Large intestine (tissue), 3 donors: ENCODE measurements around the gene CAMK1. TPM values are rescaled to one million over a fixed set of nuclear protein-coding genes. Genes with fewer than 3 reads are reported as not detected.
A peak's percentile ranks its signal among the peaks of the same experiment; 100 is the strongest.

Experiments used
- DNase-seq, 2 donors: peaks; one replicate each; pipeline versions ENCODE4 v3.0.0 to v3.0.0-alpha.2; 2013
- H3K27ac ChIP-seq: one replicate; pipeline ENCODE4 v1.5.1; 2013; ENCODE audit warnings: low read length
- H3K27me3 ChIP-seq: 2 replicates; pipeline ENCODE4 v1.6.1; 2013; ENCODE audit warnings: low read length; ENCODE audit not compliant: control insufficient read depth, insufficient read depth
- H3K36me3 ChIP-seq: 2 replicates; pipeline ENCODE4 v1.6.1; 2013; ENCODE audit warnings: low read length; ENCODE audit not compliant: control insufficient read depth, insufficient read depth
- H3K4me1 ChIP-seq: one replicate; pipeline ENCODE4 v1.6.1; 2013; ENCODE audit warnings: low read length; ENCODE audit not compliant: control insufficient read depth, insufficient read depth
- H3K4me3 ChIP-seq: one replicate; pipeline ENCODE4 v1.5.1; 2013; ENCODE audit warnings: low read length
- H3K9me3 ChIP-seq: one replicate; pipeline ENCODE4 v1.6.1; 2013; ENCODE audit warnings: mild to moderate bottlenecking, low read depth, low read length, moderate library complexity; ENCODE audit not compliant: control insufficient read depth
- whole genome bisulfite sequencing: methylation state at CpG from one replicate; pipeline ENCODE4 v1.1.5; 2013; ENCODE audit warnings: low lambda C conversion rate; ENCODE audit not compliant: insufficient coverage; 5-methylcytosine and 5-hydroxymethylcytosine counted together
- polyA plus RNA-seq: library from polyadenylated mRNA; unstranded; fragments of 120-200 nt; gene quantifications from one replicate; pipeline ENCODE4 v1.2.1, GENCODE V29; 2013

The CAMK1 gene
- polyA plus RNA-seq, 1 donor = 36.9 TPM

DNA sequence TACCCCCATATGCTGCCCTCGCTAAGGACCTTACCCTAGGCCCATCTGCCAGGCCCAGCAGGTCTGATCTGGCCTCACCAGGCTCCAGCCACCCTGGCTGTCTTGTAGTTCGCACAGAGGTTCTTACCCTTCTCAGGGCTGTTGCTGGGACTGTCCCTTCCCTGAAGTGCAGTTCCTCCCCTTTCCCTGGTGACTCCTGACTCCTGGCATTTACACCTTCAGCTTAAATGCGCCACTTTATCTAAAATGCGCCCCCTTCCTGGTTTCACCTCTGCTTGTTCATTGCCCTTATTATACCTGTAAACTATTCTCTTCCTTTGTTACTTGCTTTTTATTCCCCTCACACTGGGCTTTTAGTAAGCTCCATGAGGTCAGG lies 39.5 kb upstream of the CAMK1 start:
- Histone ChIP-seq H3K4me1 (peaks cover 28% of the 10 kb centered on the region), H3K9me3 (no peaks in the 10 kb centered on the region), H3K4me3 (peak overlapping the region; percentile 59), H3K27me3 (no peaks in the 10 kb centered on the region), H3K36me3 (peaks cover 41% of the 10 kb centered on the region), H3K27ac (peak overlapping the region; percentile 92)
- whole genome bisulfite sequencing = 42% methylated on average over 2 of the region's 4 CpGs
- peak in 1 of 2 donors; percentile 7 for DNase-seq

DNA sequence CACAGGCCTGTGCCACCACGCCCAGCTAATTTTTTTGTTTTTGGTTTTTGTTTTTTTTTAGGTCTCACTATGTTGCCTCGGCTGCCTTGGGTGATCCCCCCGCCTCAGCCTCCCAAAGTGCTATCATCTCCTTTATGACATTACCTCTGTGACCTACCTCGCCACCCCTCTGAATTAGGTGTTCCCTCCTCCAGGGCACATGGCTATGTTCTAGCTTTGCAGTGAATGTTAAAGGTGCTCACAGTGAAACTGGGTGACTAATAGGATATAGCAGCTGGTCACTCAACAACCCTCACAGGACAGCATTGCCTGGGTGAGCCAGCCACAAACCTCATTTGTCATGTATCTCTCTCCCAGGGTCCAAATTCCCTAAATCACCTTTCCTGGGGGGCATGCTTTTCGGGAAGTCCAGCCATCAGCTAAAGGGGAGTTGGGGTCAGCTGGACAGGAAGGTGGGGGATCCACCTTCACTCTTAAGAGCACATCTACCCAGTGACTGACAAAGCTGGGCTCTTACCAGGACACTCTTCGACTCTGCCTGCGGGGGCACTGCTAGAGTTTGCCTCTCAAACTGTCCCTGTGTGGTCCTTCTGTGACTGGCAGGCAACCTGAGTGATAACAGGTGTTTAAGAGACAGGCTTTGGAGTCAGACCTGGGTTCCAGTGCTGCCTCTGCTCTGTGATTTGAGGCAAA lies 38.7 kb upstream of the CAMK1 start:
- Histone ChIP-seq H3K27ac (peak overlapping the region; percentile 92), H3K4me3 (no peak overlapping the region), H3K27me3 (no peaks in the 10 kb centered on the region), H3K9me3 (no peaks in the 10 kb centered on the region), H3K4me1 (peaks cover 28% of the 10 kb centered on the region), H3K36me3 (peaks cover 48% of the 10 kb centered on the region)
- peak in 1 of 2 donors; percentile 18 for DNase-seq
- WGBS = 100% methylated on average over 1 of the region's 7 CpGs

DNA sequence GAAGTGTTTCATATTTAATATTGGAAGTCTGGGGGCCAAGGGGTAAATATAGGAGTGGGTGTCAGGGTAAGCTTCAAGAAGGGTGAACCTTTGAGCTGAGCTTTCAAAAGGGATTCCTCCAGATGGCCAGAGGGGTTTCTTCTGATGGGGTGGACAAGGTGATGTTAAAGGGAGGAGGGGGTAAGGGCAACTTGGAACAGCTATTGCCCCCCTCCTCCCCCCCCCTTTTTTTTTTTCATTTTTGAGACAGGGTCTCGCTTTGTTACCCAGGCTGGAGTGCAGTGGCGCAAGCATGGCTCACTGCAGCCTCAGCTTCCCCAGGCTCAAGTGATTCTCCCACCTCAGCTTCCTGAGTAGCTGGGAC lies 38.2 kb upstream of the CAMK1 start:
- no peak overlapping the region for H3K4me3 ChIP-seq
- WGBS = no CpG with 5 or more reads among the region's 2 CpGs

DNA sequence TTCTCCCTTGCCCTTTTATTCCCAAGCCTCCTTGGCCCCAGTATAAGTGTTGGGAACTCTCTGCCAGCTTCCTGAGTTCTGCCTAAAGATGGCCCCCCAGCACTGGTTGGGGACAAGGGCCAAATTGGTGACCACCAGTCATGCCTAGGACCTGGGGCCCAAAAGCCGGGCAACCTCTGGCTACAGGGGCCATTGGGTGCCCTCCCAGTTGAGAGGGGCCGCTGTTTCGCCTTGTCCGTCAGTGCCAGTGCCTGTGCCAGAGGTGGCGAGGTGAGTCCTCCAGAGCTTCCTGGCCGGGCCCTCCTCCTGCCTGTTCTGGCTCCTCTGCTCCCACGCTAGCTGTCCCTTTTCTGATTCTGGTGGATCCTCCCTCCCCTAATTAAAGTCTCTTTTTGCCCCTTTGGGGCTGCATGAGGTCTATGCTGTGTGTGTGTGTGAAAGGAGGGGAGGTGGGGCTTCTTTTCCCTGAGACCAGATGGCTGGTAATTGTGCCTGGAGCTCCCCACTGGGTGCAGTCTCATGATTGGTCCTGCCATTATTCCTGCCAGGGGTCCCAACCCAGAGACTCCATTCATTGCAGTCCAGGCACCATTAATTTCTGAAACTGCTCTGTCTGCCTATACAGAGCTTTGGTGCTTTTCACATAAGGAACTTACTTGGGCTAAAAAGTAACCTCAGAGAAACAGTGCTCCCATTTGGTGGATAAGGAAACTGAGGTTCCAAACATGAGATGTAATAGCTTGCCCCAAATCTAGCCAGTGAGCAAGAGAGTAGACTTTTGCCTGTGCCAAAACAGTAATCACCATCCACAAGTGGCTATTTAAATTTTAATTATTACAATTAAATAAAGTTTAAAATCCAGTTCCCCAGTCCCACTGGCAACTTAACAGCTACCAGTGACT lies 37.2 kb upstream of the CAMK1 start:
- no peaks in the 10 kb centered on the region for H3K27me3 ChIP-seq
- H3K4me1 ChIP-seq = peaks cover 28% of the 10 kb centered on the region
- H3K9me3 ChIP-seq = no peaks in the 10 kb centered on the region
- no peak for DNase-seq
- no peak overlapping the region for H3K4me3 ChIP-seq
- peaks cover 50% of the 10 kb centered on the region for H3K36me3 ChIP-seq
- H3K27ac ChIP-seq = no peak overlapping the region
- WGBS = no CpG with 5 or more reads among the region's 7 CpGs

More for the DNA sequence above, 38.2 kb upstream of the CAMK1 start:
- Histone ChIP-seq H3K27me3 (no peaks in the 10 kb centered on the region), H3K27ac (no peak overlapping the region), H3K4me1 (peaks cover 28% of the 10 kb centered on the region), H3K36me3 (peaks cover 50% of the 10 kb centered on the region), H3K9me3 (no peaks in the 10 kb centered on the region)
- no peak for DNase-seq

DNA sequence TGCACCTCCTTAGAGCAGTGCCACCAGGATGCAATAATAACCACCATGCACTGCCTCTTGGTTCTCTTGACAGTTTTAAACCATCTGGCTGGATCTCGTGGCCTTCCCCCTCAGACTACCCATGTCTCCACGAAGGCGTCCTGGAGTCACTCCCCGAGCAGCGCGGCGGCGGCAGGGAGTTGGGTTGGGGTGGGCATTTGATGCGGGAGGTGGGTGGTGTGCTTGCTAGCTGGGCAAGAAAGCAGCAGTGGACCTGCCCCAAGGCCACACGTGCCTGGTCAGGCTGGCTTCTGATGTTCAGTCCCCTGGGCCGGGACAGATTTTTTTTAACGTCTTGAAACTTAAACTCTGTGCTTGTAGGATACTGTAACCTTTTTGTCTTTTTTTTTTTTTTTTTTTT lies 36.4 kb upstream of the CAMK1 start:
- Histone ChIP-seq H3K36me3 (peaks cover 57% of the 10 kb centered on the region), H3K9me3 (no peaks in the 10 kb centered on the region), H3K27ac (no peak overlapping the region), H3K27me3 (no peaks in the 10 kb centered on the region), H3K4me3 (no peak overlapping the region), H3K4me1 (peaks cover 28% of the 10 kb centered on the region)
- no peak for DNase-seq
- no CpG with 5 or more reads among the region's 12 CpGs for WGBS

DNA sequence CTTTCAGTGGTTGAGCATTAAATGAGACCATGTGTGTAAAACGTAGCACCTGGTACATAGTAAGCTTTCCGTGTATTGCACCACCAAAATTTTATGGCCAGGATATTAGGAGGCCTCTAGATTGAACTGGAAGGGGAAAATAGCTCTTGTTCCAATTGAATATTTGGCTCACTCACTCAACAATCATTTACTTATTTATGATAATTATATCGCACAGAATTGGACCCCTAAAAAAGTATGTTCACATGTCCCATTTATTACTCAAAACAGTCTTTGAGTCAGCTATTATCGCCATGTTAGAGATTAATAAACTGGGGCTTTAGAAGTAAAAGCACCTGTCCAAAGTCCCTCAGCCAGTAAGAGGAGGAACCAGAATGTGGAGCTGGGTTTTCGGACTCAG lies 35.2 kb upstream of the CAMK1 start:
- Histone ChIP-seq H3K9me3 (no peaks in the 10 kb centered on the region), H3K27ac (peak overlapping the region; percentile 8), H3K4me1 (peaks cover 25% of the 10 kb centered on the region), H3K36me3 (peaks cover 67% of the 10 kb centered on the region), H3K4me3 (no peak overlapping the region), H3K27me3 (no peaks in the 10 kb centered on the region)
- WGBS = 33% methylated on average over 1 of the region's 5 CpGs
- DNase-seq = peak; percentile 59 to 83

DNA sequence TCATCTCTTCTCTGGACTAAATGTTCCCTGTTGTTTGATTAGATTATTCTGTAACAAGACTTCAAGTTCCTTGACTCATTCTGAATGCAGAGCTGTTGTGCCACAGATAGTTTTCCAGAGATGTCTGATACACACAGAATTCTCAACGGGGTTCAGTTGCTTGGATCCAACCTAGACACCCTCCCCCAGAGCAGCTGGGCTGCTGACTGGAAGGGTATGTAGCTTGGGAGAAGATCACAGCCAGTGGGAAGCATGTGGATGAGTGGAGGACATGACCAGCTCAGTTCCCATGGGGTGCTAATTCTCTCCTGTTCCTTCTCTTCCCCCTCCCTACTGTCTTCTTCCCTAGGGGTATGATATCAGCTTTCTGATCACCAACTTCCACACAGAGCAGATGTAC lies 33.7 kb upstream of the CAMK1 start:
- no peaks in the 10 kb centered on the region for H3K27me3 ChIP-seq
- H3K36me3 ChIP-seq = peaks cover 81% of the 10 kb centered on the region
- DNase-seq = no peak
- H3K4me3 ChIP-seq = no peak overlapping the region
- no peak overlapping the region for H3K27ac ChIP-seq
- H3K4me1 ChIP-seq = peaks cover 14% of the 10 kb centered on the region
- WGBS = no CpG with 5 or more reads among the region's 1 CpG
- H3K9me3 ChIP-seq = no peaks in the 10 kb centered on the region

DNA sequence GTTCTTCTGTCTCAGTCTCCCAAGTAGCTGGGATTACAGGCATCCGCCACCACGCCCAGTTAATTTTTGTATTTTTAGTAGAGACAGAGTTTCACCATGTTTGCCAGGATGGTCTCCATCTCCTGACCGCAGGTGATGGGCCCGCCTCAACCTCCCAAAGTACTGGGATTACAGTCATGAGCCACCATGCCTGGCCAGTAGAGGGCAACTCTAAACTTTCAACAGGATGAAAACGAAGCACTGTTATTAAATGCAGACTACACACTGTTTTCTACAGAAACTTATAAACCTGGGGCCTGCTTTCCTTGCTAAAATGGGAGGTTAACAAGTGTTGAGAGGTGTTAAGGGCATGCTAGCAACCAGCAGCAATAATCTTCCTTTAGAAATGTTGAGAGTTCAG lies 30.8 kb upstream of the CAMK1 start:
- Histone ChIP-seq H3K36me3 (peaks cover 73% of the 10 kb centered on the region), H3K4me3 (no peak overlapping the region), H3K4me1 (peaks cover 8% of the 10 kb centered on the region), H3K27me3 (no peaks in the 10 kb centered on the region), H3K9me3 (no peaks in the 10 kb centered on the region), H3K27ac (no peak overlapping the region)
- DNase-seq = no peak
- WGBS = no CpG with 5 or more reads among the region's 5 CpGs

DNA sequence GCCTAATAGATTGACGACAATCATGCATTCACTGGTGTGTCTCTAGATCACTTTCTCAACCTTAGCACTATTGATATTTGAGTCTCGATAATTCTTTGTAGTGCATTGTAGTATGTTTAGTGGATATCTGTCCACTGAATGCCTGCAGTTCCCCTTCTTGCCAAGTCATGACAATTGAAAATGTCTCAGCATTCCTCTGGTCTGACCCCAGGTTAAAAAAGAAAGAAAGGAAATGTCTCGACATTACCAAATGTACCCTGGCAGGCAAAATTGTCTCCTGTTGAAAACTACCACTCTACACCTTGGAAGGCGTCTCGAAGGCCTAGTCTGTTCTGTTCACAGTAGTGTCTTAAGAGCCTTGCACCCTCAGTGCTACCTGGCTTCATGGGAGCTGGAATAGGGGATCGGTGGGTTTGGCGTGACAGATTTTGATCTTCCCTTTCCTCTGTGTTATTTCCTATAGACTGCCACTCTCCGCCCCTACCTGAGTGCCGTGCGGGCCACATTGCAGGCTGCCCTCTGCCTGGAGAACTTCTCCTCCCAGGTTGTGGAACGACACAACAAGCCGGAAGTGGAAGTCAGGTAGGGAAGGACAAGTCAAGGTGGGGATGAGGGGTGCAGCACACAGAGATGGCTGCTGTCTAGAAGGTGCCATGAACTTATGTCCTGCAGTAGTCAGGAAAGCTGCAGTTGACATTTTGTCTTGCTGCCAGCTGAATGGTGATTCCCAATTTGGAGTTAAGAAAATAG lies 27.6 kb upstream of the CAMK1 start:
- Histone ChIP-seq H3K27ac (no peak overlapping the region), H3K4me1 (peaks cover 3% of the 10 kb centered on the region), H3K9me3 (no peaks in the 10 kb centered on the region), H3K36me3 (peaks cover 57% of the 10 kb centered on the region), H3K4me3 (no peak overlapping the region), H3K27me3 (no peaks in the 10 kb centered on the region)
- WGBS = no CpG with 5 or more reads among the region's 12 CpGs
- DNase-seq = no peak

DNA sequence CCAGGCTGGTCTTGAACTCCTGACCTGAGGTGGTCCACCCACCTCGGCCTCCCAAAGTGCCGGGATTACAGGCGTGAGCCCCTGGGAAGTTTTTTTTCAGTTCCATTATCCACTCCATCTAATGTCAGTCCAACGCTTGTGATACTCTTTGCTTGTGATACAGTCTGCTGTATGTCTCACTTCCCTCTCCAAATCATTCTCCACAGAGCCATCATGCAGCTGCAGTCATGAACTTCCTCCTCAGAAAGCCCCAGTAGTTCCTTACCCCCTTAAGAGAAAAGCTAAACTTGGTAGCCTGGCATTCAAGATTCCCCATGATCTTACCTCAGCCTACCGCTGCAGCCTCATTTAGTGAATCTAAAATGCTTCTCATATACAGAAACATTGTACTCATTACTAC lies 25.5 kb upstream of the CAMK1 start:
- peaks cover 49% of the 10 kb centered on the region for H3K36me3 ChIP-seq
- no peaks in the 10 kb centered on the region for H3K27me3 ChIP-seq
- WGBS = 100% methylated on average over 1 of the region's 5 CpGs
- no peak overlapping the region for H3K27ac ChIP-seq
- no peak for DNase-seq
- no peak overlapping the region for H3K4me3 ChIP-seq
- H3K4me1 ChIP-seq = peaks cover 6% of the 10 kb centered on the region
- H3K9me3 ChIP-seq = no peaks in the 10 kb centered on the region
